Lower leg skin (tissue), 3 donors: ENCODE measurements around the gene MGST1.

ENCODE experiments used
- POLR2A ChIP-seq, 2 donors: fragments of 450-650 bp; IDR thresholded peaks; one replicate each; pipeline ENCODE4 v1.6.1; 2016 to 2017; ENCODE audit warnings: antibody characterized with exemption in 2 of 2, mild to moderate bottlenecking in 1 of 2, moderate library complexity in 1 of 2
- TF ChIP-seq, protein P1 (sequence below), 3 donors: fragments of 450-650 bp; IDR thresholded peaks; one replicate each; pipeline ENCODE4 v1.5.1; 2016; ENCODE audit warnings: antibody characterized with exemption in 3 of 3, mild to moderate bottlenecking in 3 of 3, moderate library complexity in 2 of 3

DNA sequence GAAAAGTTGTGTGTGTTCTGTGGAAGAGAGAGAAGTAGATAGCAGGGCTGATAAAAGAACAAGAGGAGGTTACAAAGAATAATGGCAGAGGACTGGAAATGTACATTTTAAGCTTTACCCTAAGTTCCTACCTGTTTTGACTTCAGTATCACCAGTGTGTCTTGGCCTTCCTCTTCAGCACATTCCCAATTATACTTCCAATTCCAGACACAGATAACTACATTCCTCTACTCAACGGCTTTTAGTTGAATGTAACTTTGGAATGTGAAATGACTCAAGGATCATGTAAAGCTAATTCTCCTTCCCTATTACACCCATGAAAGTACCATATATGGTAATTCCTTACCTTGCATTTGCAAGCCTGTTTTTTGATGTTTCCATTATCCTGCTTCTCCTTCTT, 5.0 kb downstream of the MGST1 start:
- TF ChIP-seq, protein P1, sequence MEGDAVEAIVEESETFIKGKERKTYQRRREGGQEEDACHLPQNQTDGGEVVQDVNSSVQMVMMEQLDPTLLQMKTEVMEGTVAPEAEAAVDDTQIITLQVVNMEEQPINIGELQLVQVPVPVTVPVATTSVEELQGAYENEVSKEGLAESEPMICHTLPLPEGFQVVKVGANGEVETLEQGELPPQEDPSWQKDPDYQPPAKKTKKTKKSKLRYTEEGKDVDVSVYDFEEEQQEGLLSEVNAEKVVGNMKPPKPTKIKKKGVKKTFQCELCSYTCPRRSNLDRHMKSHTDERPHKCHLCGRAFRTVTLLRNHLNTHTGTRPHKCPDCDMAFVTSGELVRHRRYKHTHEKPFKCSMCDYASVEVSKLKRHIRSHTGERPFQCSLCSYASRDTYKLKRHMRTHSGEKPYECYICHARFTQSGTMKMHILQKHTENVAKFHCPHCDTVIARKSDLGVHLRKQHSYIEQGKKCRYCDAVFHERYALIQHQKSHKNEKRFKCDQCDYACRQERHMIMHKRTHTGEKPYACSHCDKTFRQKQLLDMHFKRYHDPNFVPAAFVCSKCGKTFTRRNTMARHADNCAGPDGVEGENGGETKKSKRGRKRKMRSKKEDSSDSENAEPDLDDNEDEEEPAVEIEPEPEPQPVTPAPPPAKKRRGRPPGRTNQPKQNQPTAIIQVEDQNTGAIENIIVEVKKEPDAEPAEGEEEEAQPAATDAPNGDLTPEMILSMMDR (IDR thresholded peaks at IDR 0.05), result no peak
- TF ChIP-seq POLR2A (IDR thresholded peaks at IDR 0.05), result no peak
